Keratinocyte (primary cell): Measurements from ENCODE around the gene MXRA7. TPM values are rescaled to one million over a fixed set of nuclear protein-coding genes. Genes with fewer than 3 reads are reported as not detected.

ENCODE experiments used
- DNase-seq: peaks from one replicate; pipeline ENCODE4 v3.0.0-alpha.2; 2011; ENCODE audit warnings: low read depth, missing footprints, low spot score
- FAIRE-seq: peaks from 2 replicates; lab custom pipeline; 2011; peaks lifted over from hg19 to GRCh38; lab: Jason Lieb, UNC
- H2AFZ ChIP-seq: 2 replicates; pipeline ENCODE4 v1.6.0; 2012; ENCODE audit warnings: low read length, control low read depth, inconsistent platforms; ENCODE audit not compliant: control insufficient read depth
- H3K27ac ChIP-seq: 2 replicates; pipeline ENCODE4 v1.5.1; 2011; ENCODE audit warnings: low read length; ENCODE audit not compliant: control insufficient read depth, insufficient read depth
- H3K27me3 ChIP-seq: 3 replicates; pipeline ENCODE4 v1.6.0; 2011; ENCODE audit warnings: low read length; ENCODE audit not compliant: control insufficient read depth, insufficient read depth; ENCODE audit errors: extremely low read depth
- H3K36me3 ChIP-seq, 2 experiments: 2 replicates in 1 of 2; 3 replicates in 1 of 2; pipeline ENCODE4 v1.5.1; 2011; ENCODE audit warnings: low read length in 2 of 2, mild to moderate bottlenecking in 1 of 2; ENCODE audit not compliant: control insufficient read depth in 2 of 2, insufficient read depth in 2 of 2; ENCODE audit errors: extremely low read depth in 1 of 2
- H3K4me1 ChIP-seq: 3 replicates; pipeline ENCODE4 v1.5.1; 2011; ENCODE audit warnings: low read length; ENCODE audit not compliant: control insufficient read depth, insufficient read depth; ENCODE audit errors: extremely low read depth
- H3K4me2 ChIP-seq: 3 replicates; pipeline ENCODE4 v1.6.0; 2011; ENCODE audit warnings: low read depth, low read length; ENCODE audit not compliant: control insufficient read depth, insufficient read depth; ENCODE audit errors: extremely low read depth
- H3K4me3 ChIP-seq, 3 experiments: fragments of 200-600 bp in 1 of 3; sonication (generic) in 1 of 3; 2 replicates in 2 of 3; 3 replicates in 1 of 3; pipeline ENCODE4 v1.5.1; 2011 to 2016; ENCODE audit warnings: low read length in 3 of 3, mild to moderate bottlenecking in 3 of 3, control low read depth in 2 of 3, inconsistent platforms in 1 of 3, low read depth in 1 of 3, mixed read lengths in 1 of 3, mixed run types in 1 of 3, moderate library complexity in 1 of 3; ENCODE audit not compliant: control insufficient read depth in 2 of 3, insufficient read depth in 2 of 3; ENCODE audit errors: extremely low read depth in 1 of 3
- H3K79me2 ChIP-seq: 2 replicates; pipeline ENCODE4 v1.6.0; 2012; ENCODE audit warnings: low read length; ENCODE audit not compliant: control insufficient read depth, insufficient read depth
- H3K9ac ChIP-seq: 3 replicates; pipeline ENCODE4 v1.6.0; 2011; ENCODE audit warnings: low read length; ENCODE audit not compliant: control insufficient read depth, insufficient read depth; ENCODE audit errors: extremely low read depth
- H3K9me1 ChIP-seq: 3 replicates; pipeline ENCODE4 v1.6.0; 2011; ENCODE audit warnings: low read length; ENCODE audit not compliant: control insufficient read depth, insufficient read depth; ENCODE audit errors: extremely low read depth
- H3K9me3 ChIP-seq: 2 replicates; pipeline ENCODE4 v1.5.1; 2012; ENCODE audit warnings: low read depth, low read length; ENCODE audit not compliant: control insufficient read depth
- H4K20me1 ChIP-seq: 3 replicates; pipeline ENCODE4 v1.6.0; 2011; ENCODE audit warnings: low read length; ENCODE audit not compliant: control insufficient read depth, insufficient read depth; ENCODE audit errors: extremely low read depth
- CTCF ChIP-seq, 3 experiments: IDR thresholded peaks in 1 of 3; conservative IDR thresholded peaks in 1 of 3; optimal IDR thresholded peaks in 1 of 3; 2 replicates in 2 of 3; 3 replicates in 1 of 3; pipeline versions ENCODE3 to v1.5.1; 2011; ENCODE audit warnings: low read length in 3 of 3, mild to moderate bottlenecking in 3 of 3, moderate library complexity in 2 of 3, control low read depth in 1 of 3, inconsistent platforms in 1 of 3; ENCODE audit not compliant: insufficient read depth in 2 of 3; ENCODE audit errors: extremely low read depth in 1 of 3
- EZH2 ChIP-seq: IDR thresholded peaks from one replicate; pipeline ENCODE4 v1.6.1; 2012; ENCODE audit warnings: inconsistent platforms, mild to moderate bottlenecking, low read length, moderate library complexity
- dilution Hi-C: fragments of 300-500 bp; cut with MboI; formaldehyde crosslinking; loops from one replicate; pipeline ENCODE4 v1.7.0; 2020; ENCODE audit warnings: low sequenced_read_pairs; ENCODE audit not compliant: extremely low pct_ligation_motif_present
- polyA plus RNA-seq, 5 experiments: library from polyadenylated mRNA; depleted of rRNA in 3 of 5; stranded (reverse) in 3 of 5; stranded (forward) in 1 of 5; unstranded in 1 of 5; fragments of >200 nt; gene quantifications; 1 replicate in 1 of 5; 2 replicates in 3 of 5; 3 replicates in 1 of 5; pipeline versions ENCODE4 v1.2.1 to v1.2.3, GENCODE V29; 2011 to 2012; ENCODE audit warnings: missing spikeins in 2 of 5, low read depth in 1 of 5, low replicate concordance in 1 of 5

MXRA7 gene
- polyA plus RNA-seq, 1 donor (not counting 4 experiments of a cell fraction or from before 2014, with no cell fraction given), result 118 TPM

GRCh38 chr17:76635659-76636360, 75.0 kb downstream of the MXRA7 start:
- no peak overlapping the region for H3K9ac ChIP-seq
- H3K27me3 ChIP-seq, result no peaks in the 10 kb centered on the region
- DNase-seq (no peak), FAIRE-seq (no peak)
- no peak overlapping the region for H3K4me2 ChIP-seq
- H4K20me1 ChIP-seq, result no peaks in the 10 kb centered on the region
- TF ChIP-seq CTCF (optimal IDR thresholded peaks at IDR 0.05 in 1 of 3, IDR thresholded peaks at IDR 0.05 in 1 of 3, conservative IDR thresholded peaks at IDR 0.05 in 1 of 3; ENCODE audit: extremely low read depth in 1 of 3, insufficient read depth in 2 of 3, low read length in 3 of 3) (no peak), EZH2 (no peak)
- H3K27ac ChIP-seq, result no peak overlapping the region
- dilution Hi-C loops, result no loop called here
- no peaks in the 10 kb centered on the region for H3K4me1 ChIP-seq
- H3K36me3 ChIP-seq, result no peaks in the 10 kb centered on the region
- no peak overlapping the region for H3K4me3 ChIP-seq
- H3K9me1 ChIP-seq, result no peaks in the 10 kb centered on the region
- H3K79me2 ChIP-seq, result no peaks in the 10 kb centered on the region
- no peak overlapping the region for H2AFZ ChIP-seq
- H3K9me3 ChIP-seq, result no peaks in the 10 kb centered on the region

- Histone ChIP-seq H4K20me1 (no peaks in the 10 kb centered on the region), H3K27me3 (no peaks in the 10 kb centered on the region), H3K4me2 (no peak overlapping the region), H3K79me2 (no peaks in the 10 kb centered on the region), H3K4me3 (no peak overlapping the region), H3K9me1 (no peaks in the 10 kb centered on the region), H3K27ac (no peak overlapping the region), H3K9me3 (no peaks in the 10 kb centered on the region), H2AFZ (no peak overlapping the region), H3K36me3 (no peaks in the 10 kb centered on the region), H3K4me1 (no peaks in the 10 kb centered on the region), H3K9ac (no peak overlapping the region)
- TF ChIP-seq CTCF (optimal IDR thresholded peaks at IDR 0.05 in 1 of 3, IDR thresholded peaks at IDR 0.05 in 1 of 3, conservative IDR thresholded peaks at IDR 0.05 in 1 of 3; ENCODE audit: extremely low read depth in 1 of 3, insufficient read depth in 2 of 3, low read length in 3 of 3) (no peak), EZH2 (no peak)
- dilution Hi-C loops, result no loop called here
- DNase-seq, result no peak
- no peak for FAIRE-seq
These were observed 75.7 kb downstream of the MXRA7 start for GRCh38 chr17:76635039-76635438.
